GM04504 (cell line): ENCODE data around the gene FHL5.
A peak's percentile ranks its signal among the peaks of the same experiment; 100 is the strongest.
"Not testable (repeated sequence)": the region's sequence is repeated elsewhere in the genome, so short reads cannot be mapped to it uniquely, and the experiment has no call there.

Source experiments
- DNase-seq: peaks from one replicate; pipeline ENCODE4 v3.0.0-alpha.2; 2012; ENCODE audit warnings: low read depth

FHL5 gene

GRCh38 chr6:96610019-96610418 lies 47.1 kb downstream of the FHL5 start:
- no peak for DNase-seq

GRCh38 chr6:96611342-96611991 lies 48.5 kb downstream of the FHL5 start:
- no peak for DNase-seq

GRCh38 chr6:96613291-96613999 lies 50.5 kb downstream of the FHL5 start:
- DNase-seq: no peak

GRCh38 chr6:96620851-96621250 lies 57.9 kb downstream of the FHL5 start:
- no peak for DNase-seq

GRCh38 chr6:96621983-96622382 lies 59.1 kb downstream of the FHL5 start:
- DNase-seq: no peak

GRCh38 chr6:96624957-96625356 lies 62.0 kb downstream of the FHL5 start:
- no peak for DNase-seq

- DNase-seq: peak; percentile 3
These were observed 63.9 kb downstream of the FHL5 start for GRCh38 chr6:96626759-96627364.

GRCh38 chr6:96631248-96631647 lies 68.3 kb downstream of the FHL5 start:
- DNase-seq: no peak

GRCh38 chr6:96637979-96638378 lies 75.1 kb downstream of the FHL5 start:
- not testable (repeated sequence) for DNase-seq

GRCh38 chr6:96645106-96645505 lies 82.2 kb downstream of the FHL5 start:
- no peak for DNase-seq

GRCh38 chr6:96649926-96650325 lies 87.0 kb downstream of the FHL5 start:
- no peak for DNase-seq

GRCh38 chr6:96651816-96652215 lies 88.9 kb downstream of the FHL5 start:
- DNase-seq: no peak

- DNase-seq: no peak
These were observed 89.6 kb downstream of the FHL5 start for GRCh38 chr6:96652552-96652951.

- DNase-seq: no peak
These were observed 90.3 kb downstream of the FHL5 start for GRCh38 chr6:96653181-96653580.

GRCh38 chr6:96656567-96656966 lies 93.6 kb downstream of the FHL5 start:
- no peak for DNase-seq

- no peak for DNase-seq
These were observed 94.4 kb downstream of the FHL5 start for GRCh38 chr6:96657344-96657743.

- DNase-seq: no peak
These were observed 96.3 kb downstream of the FHL5 start for GRCh38 chr6:96659084-96659845.
